K562 (cell line): ENCODE data around the gene PGF. TPM values are rescaled to one million over a fixed set of nuclear protein-coding genes. Genes with fewer than 3 reads are reported as not detected.

Experiments
- ATAC-seq: fragments of 200-7000 bp; cut with Tn5 transposase; 3 replicates; pipeline ENCODE4 v1.9.1; 2020; ENCODE audit warnings: moderate library complexity
- BruUV-seq: library from RNA; stranded (reverse); fragments of 400-500 nt; replicated peaks from 2 replicates; lab custom pipeline; 2021; lab: Mats Ljungman, UMichigan
- CTCF ChIA-PET: fragments of 300-600 bp; formaldehyde crosslinking; extraction: SDS; loops from one replicate; lab custom pipeline; 2021; ENCODE audit warnings: low intra/inter-chr PET ratio; lab: Yijun Ruan, JAX
- POLR2A ChIA-PET: fragments of 300-600, 350-650 bp; sonication (Branson Sonifier 250); formaldehyde crosslinking; extraction: SDS; loops from one replicate; lab custom pipeline; 2021; ENCODE audit warnings: antibody characterized with exemption, inconsistent platforms; lab: Yijun Ruan, JAX
- DNase-seq, 4 experiments: peaks; one replicate each; pipeline versions ENCODE4 v3.0.0 to v3.0.0-alpha.2; 2011 to 2018; ENCODE audit warnings: low spot score in 3 of 4, mixed read lengths in 3 of 4; ENCODE audit errors: extremely low read depth in 1 of 4
- FAIRE-seq: peaks from 2 replicates; lab custom pipeline; 2011; peaks lifted over from hg19 to GRCh38; lab: Jason Lieb, UNC
- H2AFZ ChIP-seq: 2 replicates; pipeline ENCODE4 v1.6.0; 2011; ENCODE audit warnings: low read depth, low read length, control low read depth, inconsistent platforms
- H3K27ac ChIP-seq: fragments of 200-600 bp; 3 replicates; pipeline ENCODE4 v1.8.0; 2011; ENCODE audit warnings: low read depth, mild to moderate bottlenecking, control low read depth, inconsistent platforms, low read length, moderate library complexity, mixed read lengths; ENCODE audit errors: extremely low read depth
- H3K27me3 ChIP-seq, 2 experiments: fragments of 300-600 bp in 1 of 2; 2 replicates in 1 of 2; 3 replicates in 1 of 2; pipeline versions ENCODE4 v1.6.0 to v1.8.0; 2011; ENCODE audit warnings: inconsistent platforms in 2 of 2, low read length in 2 of 2, mild to moderate bottlenecking in 1 of 2, mixed read lengths in 1 of 2, moderate library complexity in 1 of 2; ENCODE audit not compliant: control insufficient read depth in 2 of 2, insufficient read depth in 2 of 2
- H3K36me3 ChIP-seq: fragments of 300-600 bp; 3 replicates; pipeline ENCODE4 v1.8.0; 2011; ENCODE audit warnings: mild to moderate bottlenecking, low read length, inconsistent platforms; ENCODE audit not compliant: control insufficient read depth, insufficient read depth
- H3K4me1 ChIP-seq, 2 experiments: fragments of 200-600 bp in 1 of 2; replicated peaks in 1 of 2; 2 replicates in 1 of 2; 3 replicates in 1 of 2; pipeline versions ENCODE4 v1.5.1 to v1.8.0; 2011; ENCODE audit warnings: inconsistent platforms in 2 of 2, low read length in 2 of 2, mild to moderate bottlenecking in 1 of 2, mixed read lengths in 1 of 2, moderate library complexity in 1 of 2; ENCODE audit not compliant: control insufficient read depth in 2 of 2, insufficient read depth in 2 of 2
- H3K4me2 ChIP-seq: 2 replicates; pipeline ENCODE4 v1.6.1; 2011; ENCODE audit warnings: low read length, control low read depth, inconsistent platforms, mixed read lengths; ENCODE audit not compliant: insufficient read depth
- H3K4me3 ChIP-seq: fragments of 200-600 bp; sonication (generic), shearing (Covaris generic); 2 replicates; pipeline ENCODE4 v1.5.1; 2016; ENCODE audit warnings: control low read depth, inconsistent platforms
- H3K79me2 ChIP-seq: fragments of 200-600 bp; 3 replicates; pipeline ENCODE4 v1.8.0; 2011; ENCODE audit warnings: low read length, inconsistent platforms; ENCODE audit not compliant: control insufficient read depth, insufficient read depth
- H3K9ac ChIP-seq, 2 experiments: 2 replicates each; pipeline versions ENCODE4 v1.6.0 to v1.6.1; 2011; ENCODE audit warnings: low read depth in 2 of 2, low read length in 2 of 2, control low read depth in 1 of 2, inconsistent platforms in 1 of 2, mild to moderate bottlenecking in 1 of 2, mixed read lengths in 1 of 2; ENCODE audit not compliant: insufficient read depth in 1 of 2
- H3K9me1 ChIP-seq: one replicate; pipeline ENCODE4 v1.6.0; 2011; ENCODE audit warnings: inconsistent platforms, mild to moderate bottlenecking, low read length, moderate library complexity; ENCODE audit not compliant: control insufficient read depth, insufficient read depth
- H3K9me3 ChIP-seq: replicated peaks from 2 replicates; pipeline ENCODE4 v1.5.1; 2011; ENCODE audit warnings: low read depth, low read length, inconsistent platforms; ENCODE audit not compliant: control insufficient read depth, insufficient read depth
- H4K20me1 ChIP-seq: replicated peaks from 2 replicates; pipeline ENCODE4 v1.6.1; 2011; ENCODE audit warnings: low read length, inconsistent platforms, mixed read lengths; ENCODE audit not compliant: control insufficient read depth, insufficient read depth
- ADNP ChIP-seq: fragments of 200-800 bp; sonication (Bioruptor generic); IDR thresholded peaks from 2 replicates; pipeline ENCODE4 v1.6.1; 2016; ENCODE audit warnings: missing genetic modification characterization, missing compliant biosample characterization
- BCOR ChIP-seq: fragments of 450-650 bp; IDR thresholded peaks from 2 replicates; pipeline ENCODE4 v1.6.1; 2016
- RBM25 ChIP-seq: fragments of 200-400 bp; formaldehyde crosslinking; IDR thresholded peaks from 2 replicates; pipeline ENCODE4 v1.6.1; 2018; ENCODE audit warnings: low read length, low read depth, moderate library complexity; ENCODE audit not compliant: severe bottlenecking
- RCOR1 ChIP-seq, 2 experiments: IDR thresholded peaks; 2 replicates each; pipeline ENCODE4 v1.6.1; 2012; ENCODE audit warnings: low read depth in 2 of 2, low read length in 2 of 2, borderline replicate concordance in 1 of 2, improper control_type of control experiment in 1 of 2
- SOX6 ChIP-seq: fragments of 450-650 bp; IDR thresholded peaks from 2 replicates; pipeline ENCODE4 v1.6.1; 2014; ENCODE audit warnings: mild to moderate bottlenecking
- WGBS: fragments of 100-300 bp; shearing (Covaris generic); methylation state at CpG from one replicate; pipeline ENCODE4 v1.1.6; 2016; ENCODE audit warnings: low coverage, mixed read lengths; ENCODE audit not compliant: insufficient coverage; ENCODE audit errors: missing lambda C conversion rate; 5-methylcytosine and 5-hydroxymethylcytosine counted together
- in situ Hi-C: fragments of 300-500 bp; cut with MboI; formaldehyde crosslinking; loops from 4 replicates; pipeline ENCODE4 v1.15.0; 2018; ENCODE audit warnings: inconsistent platforms, mixed read lengths
- intact Hi-C: fragments of 100-400 bp; cut with micrococcal nuclease; formaldehyde crosslinking; loops from 2 replicates; pipeline ENCODE4 v1.14.2; 2022
- polyA plus RNA-seq, 8 experiments: library from polyadenylated mRNA; depleted of rRNA in 4 of 8; stranded (reverse) in 5 of 8; unstranded in 3 of 8; fragments of >200 nt; fragmentation: Nextera tagmentation in 2 of 8; fragmentation: Illumina TruSeq in 1 of 8; extraction: Ambion mirVana in 2 of 8; extraction: Trizol in 1 of 8; gene quantifications; 2 replicates each; pipeline versions ENCODE4 v1.2.1 to v1.2.3, GENCODE V29; 2011 to 2014; ENCODE audit warnings: inconsistent platforms in 1 of 8, missing spikeins in 1 of 8
- total RNA-seq, 7 experiments: library from RNA; depleted of rRNA in 6 of 7; stranded (reverse); fragments of >200 nt in 6 of 7; fragmentation: Illumina TruSeq in 2 of 7; extraction: Trizol in 2 of 7; gene quantifications; 2 replicates each; pipeline versions ENCODE4 v1.2.1 to v1.2.3, GENCODE V29; 2011 to 2021; ENCODE audit warnings: low replicate concordance in 1 of 7

PGF gene
- total and polyA plus RNA-seq, 9 of the 15 experiments (the other 6 are each of a cell fraction or from before 2014, with no cell fraction given) = 0.04 to 0.44 (median 0.18) TPM

GRCh38 chr14:74947353-74948227 is 7.8 kb downstream of the PGF start:
- no peak for DNase-seq
- Histone ChIP-seq H3K27ac (no peak overlapping the region), H3K9me3 (no peaks in the 10 kb centered on the region), H3K9me1 (peaks cover under 1% of the 10 kb centered on the region), H3K4me3 (no peak overlapping the region), H3K4me1 (peaks cover 6 to 41% of the 10 kb centered on the region in 2 experiments; a peak in 4 of 5 replicates), H3K9ac (no peak overlapping the region), H3K36me3 (no peaks in the 10 kb centered on the region), H3K27me3 (no peaks in the 10 kb centered on the region), H4K20me1 (no peaks in the 10 kb centered on the region), H3K79me2 (no peaks in the 10 kb centered on the region), H2AFZ (no peak overlapping the region), H3K4me2 (no peak overlapping the region)
- TF ChIP-seq ADNP (tag) = peak; percentile 45; the same call in 1 of the 2 replicates
- TF ChIP-seq RCOR1 (IDR thresholded peaks at IDR 0.05; ENCODE audit: borderline replicate concordance in 1 of 2, low read depth in 2 of 2, low read length in 2 of 2) = 0 out of 4 replicates have a peak, but pooled peaks of 1 of the 2 experiments have one; percentile 10
- peak; percentile 55; the same call in 1 of the 2 replicates for TF ChIP-seq BCOR
- TF ChIP-seq RBM25 = peak; percentile 38
- no peak for TF ChIP-seq SOX6
- FAIRE-seq = no peak
- in situ Hi-C loops (no loop called here), intact Hi-C loops (loop anchor here (5.0 to 10.0 kb wide), 2 partner anchors 55 to 357 kb away; partner anchors contain the start of gene EIF2B2)
- no peak for ATAC-seq
- POLR2A ChIA-PET = no interaction called here
- WGBS = 37% methylated on average over 10 of the region's 13 CpGs
- CTCF ChIA-PET = interaction anchor here (3.7 kb wide), 1 partner anchor 141 kb away, joined by 21 read pairs; no protein-coding TSS in a partner anchor
- no TSS peak for BruUV-seq
